ENCODE results near the gene AWAT2.

The AWAT2 gene

GRCh38 chrX:70049925-70050324, at the start of gene AWAT2:
TSS of gene AWAT2 (minus strand) at chrX:70049938. CDS start at chrX:70049932, 6 bp downstream.
- no peak for DNase-seq

DNA sequence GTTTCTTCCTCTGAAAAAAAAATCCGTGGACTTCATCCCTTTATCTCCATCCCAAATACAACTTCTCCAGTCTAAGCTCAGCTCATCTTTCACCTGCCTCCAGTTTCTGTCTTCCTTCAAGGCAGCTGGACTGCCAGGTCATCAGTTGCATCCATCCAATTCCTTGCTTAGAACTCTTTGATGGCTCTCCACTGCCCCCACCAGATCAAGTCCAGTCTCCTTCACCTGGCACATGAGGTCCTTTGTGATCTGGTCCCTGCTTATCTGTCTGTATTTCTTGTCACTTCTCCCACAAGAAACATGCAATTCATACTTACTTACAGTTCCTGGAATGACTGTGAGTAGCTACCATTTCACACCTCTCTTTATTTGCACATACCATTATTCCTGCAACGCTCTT, 46.3 kb upstream of the AWAT2 start:
- peak; percentile 19 for DNase-seq

DNA sequence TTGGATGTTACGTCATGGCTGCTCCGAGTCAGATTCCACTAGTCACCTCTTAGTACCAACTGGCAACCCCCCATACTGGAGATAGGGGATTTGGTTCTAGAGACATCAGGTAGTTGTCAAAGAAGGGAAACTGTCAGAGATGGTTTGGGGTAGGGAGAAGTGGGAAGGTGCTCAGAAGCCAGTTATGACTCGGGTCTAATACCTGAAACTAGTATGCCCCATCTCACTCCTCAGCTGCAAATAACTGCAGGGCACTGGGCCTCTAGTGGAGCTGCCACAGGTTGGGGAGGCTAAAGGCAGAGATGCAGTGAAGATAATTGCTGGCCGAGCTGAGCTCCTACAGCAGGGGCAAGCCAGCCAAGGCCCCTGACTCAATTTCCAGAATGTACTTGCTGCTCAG, 42.5 kb upstream of the AWAT2 start:
- DNase-seq: no peak

DNA sequence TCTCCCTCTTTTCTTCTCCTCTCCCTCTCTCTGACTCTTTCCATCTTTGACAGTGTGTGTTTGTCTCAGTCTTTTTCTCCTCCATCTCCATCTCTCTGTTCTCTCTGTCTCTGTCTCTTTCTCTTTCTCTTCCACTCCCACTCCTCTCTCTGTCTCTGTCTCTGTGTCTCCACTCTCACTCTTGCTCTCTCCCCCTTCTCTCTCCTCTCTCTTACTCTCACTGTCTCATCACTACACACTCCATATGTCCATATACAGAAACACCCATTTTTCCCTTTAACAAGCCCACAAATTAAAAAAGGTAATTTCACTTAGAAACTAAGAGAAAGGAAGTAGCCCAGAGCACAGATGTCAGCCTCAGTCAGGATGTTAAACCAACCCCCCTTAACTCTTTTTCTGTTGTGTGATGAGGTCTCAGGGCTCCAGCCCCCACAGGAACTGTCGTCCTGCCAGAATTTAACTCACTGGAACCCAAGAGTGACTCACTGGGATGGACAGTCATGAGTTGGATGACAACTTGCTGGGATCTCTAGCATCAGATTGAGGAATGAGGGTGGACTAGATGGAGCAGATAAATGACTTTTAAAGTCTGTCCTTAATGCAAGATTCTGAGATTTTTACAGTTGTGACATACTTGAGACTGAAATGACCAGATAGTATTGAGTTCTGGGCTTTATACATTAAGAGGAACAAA, 40.0 kb upstream of the AWAT2 start:
- DNase-seq: peak; percentile 53

GRCh38 chrX:70088751-70089150, 39.0 kb upstream of the AWAT2 start:
- DNase-seq: no peak

DNA sequence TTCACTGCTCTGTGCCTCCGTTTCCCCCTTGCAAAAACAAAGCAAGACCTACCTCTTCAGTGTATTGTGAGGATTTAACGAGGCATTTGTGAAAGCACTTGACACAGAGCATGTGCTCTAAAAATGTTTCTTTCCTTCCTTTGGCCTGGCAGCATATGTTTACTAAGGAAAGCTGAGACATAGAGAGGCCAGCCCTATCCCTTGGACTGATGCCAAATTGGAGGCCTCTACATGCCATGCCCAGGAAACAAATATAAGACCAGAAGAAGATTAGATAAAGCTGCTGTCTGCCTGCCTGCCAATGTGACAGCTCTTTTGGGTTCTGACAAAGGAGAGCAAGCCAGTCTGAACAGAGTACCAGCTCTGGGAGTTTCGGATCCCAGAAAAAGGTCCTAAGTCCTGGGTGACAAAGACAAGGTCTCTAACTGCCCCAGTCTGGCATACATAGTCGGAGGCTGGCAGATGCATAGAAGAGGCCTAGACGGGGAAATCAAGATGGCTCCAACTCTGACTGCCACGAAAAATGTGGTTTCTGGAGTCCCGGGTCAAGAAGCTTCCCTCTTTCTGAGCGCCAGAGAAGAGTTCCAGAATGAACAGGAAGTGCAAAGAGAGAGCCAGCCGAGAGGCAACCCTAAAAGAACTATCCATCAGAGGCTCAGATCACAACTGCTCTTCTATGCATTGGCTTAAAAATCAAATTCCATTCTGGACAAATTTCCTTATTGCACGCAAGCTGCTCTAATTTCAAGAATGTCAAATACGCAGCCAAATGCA, 38.3 kb upstream of the AWAT2 start:
- DNase-seq: peak; percentile 21

DNA sequence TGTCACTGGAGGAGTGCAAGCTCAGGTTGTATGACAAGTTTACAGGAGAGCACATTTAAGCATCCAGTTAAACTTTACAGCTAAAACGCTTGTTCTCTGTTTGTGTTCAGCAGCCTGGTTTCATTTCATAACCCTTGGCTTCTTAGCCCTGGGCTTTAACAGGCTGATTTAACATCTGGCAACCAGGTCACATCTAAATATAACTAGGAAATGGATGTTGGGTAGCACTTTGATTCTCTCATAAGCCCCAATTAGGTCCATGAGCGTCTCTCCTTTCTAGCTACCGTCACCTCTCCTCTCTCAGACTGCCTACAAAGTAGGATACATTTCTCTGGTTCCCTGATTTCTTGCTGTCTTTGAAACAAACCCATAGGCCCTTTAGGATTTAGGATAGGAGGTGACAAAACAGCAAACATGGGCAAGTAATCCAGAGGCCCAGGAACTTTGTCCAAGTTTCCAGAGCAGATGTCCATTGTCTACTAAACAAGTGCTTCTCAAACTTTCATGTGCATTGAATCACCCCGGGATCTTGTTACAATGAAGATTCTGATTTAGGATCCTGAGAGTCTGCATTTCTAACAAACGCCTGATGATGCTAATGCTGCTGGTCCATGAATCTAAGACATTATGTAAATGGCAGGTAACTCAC, 35.0 kb upstream of the AWAT2 start:
- DNase-seq: no peak

- no peak for DNase-seq
Measured at GRCh38 chrX:70082723-70083122, 33.0 kb upstream of the AWAT2 start.

DNA sequence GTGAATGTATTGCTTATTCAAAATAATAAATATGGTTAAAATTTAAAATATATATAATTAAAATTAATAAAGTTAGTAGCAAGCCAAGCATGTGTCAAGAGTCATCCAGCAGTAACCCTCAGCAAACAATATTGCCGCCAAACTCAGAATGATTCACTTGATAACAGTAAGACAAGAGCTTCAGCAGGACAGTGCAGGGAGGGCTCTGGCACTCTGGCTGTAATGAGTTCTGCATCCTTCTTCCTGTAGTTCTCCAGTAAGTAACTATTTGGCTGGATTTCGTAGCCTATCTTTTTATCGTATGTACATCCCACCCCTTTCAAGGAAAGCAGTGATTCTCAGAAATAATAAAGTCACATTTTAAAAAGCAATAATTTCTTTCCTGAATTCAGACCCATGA, 30.1 kb upstream of the AWAT2 start:
- no peak for DNase-seq

DNA sequence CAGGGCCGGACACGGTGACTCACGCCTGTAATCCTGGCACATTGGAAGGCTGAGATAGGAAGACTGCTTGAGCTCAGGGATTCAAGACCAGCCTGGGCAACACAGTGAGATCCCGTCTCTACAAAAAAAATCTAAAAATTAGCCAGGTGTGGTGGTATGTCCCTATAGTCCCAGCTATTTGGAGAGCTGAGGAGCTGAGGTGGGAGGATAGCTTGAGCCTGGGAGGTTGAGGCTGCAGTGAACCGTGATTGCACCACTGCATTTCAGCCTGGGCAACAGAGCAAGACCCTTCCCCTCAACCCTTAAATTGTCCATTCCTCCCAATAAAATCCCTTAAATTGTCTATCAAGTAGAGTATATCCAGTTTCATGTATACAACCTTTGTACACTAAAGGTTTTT, 29.6 kb upstream of the AWAT2 start:
- DNase-seq: no peak

DNA sequence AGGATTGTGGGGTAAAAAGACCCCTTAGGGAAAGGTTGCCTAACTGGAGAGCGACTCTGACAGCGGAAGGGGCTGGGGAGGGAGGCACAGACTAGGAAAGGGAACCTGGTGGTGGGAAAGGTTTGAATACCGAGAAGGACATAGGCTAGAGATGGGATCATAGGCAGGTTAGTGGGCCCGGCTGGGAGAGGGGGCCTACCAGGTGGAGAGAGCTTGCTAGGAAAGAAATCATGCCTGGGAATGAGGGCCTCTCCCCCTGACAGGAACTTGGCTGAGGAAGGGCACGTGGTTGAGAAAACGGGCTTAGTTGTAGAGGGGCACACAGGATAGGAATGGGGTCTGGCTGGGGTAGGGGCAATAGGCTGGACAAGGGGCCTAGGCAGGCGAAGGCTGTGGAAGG, 16.9 kb upstream of the AWAT2 start:
- DNase-seq: no peak

DNA sequence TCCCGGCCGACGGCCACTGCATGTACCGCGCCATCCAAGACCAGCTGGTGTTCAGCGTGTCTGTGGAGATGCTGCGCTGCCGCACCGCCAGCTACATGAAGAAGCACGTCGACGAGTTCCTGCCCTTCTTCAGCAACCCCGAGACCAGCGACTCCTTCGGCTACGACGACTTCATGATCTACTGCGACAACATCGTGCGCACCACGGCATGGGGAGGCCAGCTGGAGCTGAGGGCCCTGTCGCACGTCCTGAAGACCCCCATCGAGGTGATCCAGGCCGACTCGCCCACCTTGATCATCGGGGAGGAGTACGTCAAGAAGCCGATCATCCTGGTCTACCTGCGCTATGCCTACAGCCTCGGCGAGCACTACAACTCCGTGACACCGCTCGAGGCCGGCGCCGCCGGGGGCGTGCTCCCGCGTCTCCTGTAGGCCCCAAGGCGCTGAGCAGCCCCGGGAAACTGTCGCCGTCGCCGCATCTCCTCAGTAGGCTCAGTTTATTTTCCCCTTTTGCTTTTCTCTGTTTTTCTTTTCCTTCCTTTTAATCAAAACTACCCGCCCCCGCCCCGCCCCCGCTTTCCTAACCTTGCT, 13.3 kb upstream of the AWAT2 start:
- no peak for DNase-seq

DNA sequence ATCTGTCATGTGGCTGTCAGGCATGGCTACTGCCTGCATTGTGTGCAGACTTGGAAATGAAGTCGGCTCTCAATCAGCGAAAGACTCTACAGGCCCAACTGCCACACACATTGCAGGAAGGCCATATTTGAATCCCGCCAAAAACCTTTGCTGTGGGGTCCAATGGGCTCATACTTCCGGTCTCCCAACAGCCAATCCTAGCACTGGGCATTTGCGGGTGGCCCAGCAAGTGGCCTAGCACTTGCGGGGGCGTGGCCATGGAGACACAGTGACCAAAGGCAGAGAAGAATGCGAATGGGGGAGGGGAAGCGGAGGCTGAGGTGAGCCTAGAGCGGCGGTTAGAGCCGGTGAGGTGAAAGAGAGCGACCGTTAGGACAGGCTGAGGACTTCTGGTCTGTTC, 12.3 kb upstream of the AWAT2 start, which contains the start of gene OTUD6A:
Gene OTUD6A, plus strand, starts transcription at position 382 of the 400 bp plus-strand sequence. CDS start 68 bp downstream, outside the sequence.
- no peak for DNase-seq

DNA sequence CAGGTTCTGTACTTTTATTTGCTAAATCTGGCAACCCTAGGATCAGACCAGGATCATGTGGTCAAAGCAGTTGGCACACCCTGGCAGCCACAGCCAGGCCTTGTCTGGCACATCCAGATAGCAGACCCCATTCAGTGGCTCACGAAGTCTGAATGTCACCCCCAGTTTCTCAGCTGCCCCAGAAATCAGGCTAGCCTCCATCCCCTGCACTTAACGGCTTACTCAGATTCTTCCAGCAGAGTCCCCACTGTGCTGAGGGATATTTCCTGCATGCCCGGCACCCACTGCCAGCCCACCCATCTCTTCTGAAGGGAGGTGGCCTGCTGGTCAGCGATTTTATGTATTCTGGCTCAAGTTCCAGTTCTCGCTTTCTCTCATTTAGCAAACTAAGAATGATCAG, 4.7 kb upstream of the AWAT2 start:
- DNase-seq: no peak

GRCh38 chrX:70052895-70053615, 3.3 kb upstream of the AWAT2 start:
- DNase-seq: no peak

GRCh38 chrX:70049406-70049805, 332 bp downstream of the AWAT2 start:
- no peak for DNase-seq

DNA sequence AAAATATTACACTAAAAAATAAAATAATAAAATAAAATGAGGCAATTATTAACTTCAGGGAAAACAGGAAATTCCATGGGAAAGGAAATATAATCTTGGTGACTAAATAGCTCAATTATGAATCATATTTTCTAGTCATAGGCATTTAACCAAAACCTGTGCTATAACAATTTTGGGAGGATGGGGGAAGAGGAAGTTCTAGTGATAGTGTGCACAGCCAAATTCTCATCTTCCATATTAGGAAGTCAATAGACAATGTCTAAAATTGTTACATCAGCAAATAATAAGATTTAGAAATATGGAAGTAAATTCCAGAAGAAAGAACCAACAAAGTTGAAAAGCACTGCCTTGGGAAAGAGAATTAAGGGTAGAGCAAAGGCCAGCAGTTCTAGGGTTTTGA, 2.8 kb downstream of the AWAT2 start:
- DNase-seq: peak; percentile 79

- DNase-seq: peak; percentile 30
Measured at GRCh38 chrX:70044541-70045245, 5.0 kb downstream of the AWAT2 start.

GRCh38 chrX:70043685-70044084, 6.1 kb downstream of the AWAT2 start:
- no peak for DNase-seq

- peak; percentile 6 for DNase-seq
Measured at GRCh38 chrX:70042399-70043371, 7.1 kb downstream of the AWAT2 start.

- no peak for DNase-seq
Measured at GRCh38 chrX:70041993-70042392, 7.7 kb downstream of the AWAT2 start.
